Left ventricle myocardium superior (tissue), 1 donor: ENCODE results near the gene MAP4K4. TPM values are rescaled to one million over a fixed set of nuclear protein-coding genes. Genes with fewer than 3 reads are reported as not detected.
"Not testable (repeated sequence)": the region's sequence is repeated elsewhere in the genome, so short reads cannot be mapped to it uniquely, and the experiment has no call there.

ENCODE experiments used
- ATAC-seq: fragments of 200-7000 bp; cut with Tn5 transposase; one replicate; pipeline ENCODE4 v1.9.1; 2020; ENCODE audit warnings: mild to moderate bottlenecking, moderate library complexity
- DNase-seq: peaks from one replicate; pipeline ENCODE4 v3.0.0-alpha.2; 2020
- intact Hi-C: fragments of 100-400 bp; cut with micrococcal nuclease; formaldehyde crosslinking; loops from one replicate; pipeline ENCODE4 v1.11.0; 2022
- total RNA-seq: library from RNA; stranded (reverse); fragmentation: NEBNext Ultra II Directional; extraction: Animal tissue kit (Norgen Biotek cat#: 25700); gene quantifications from one replicate; pipeline ENCODE4 v1.2.1, GENCODE V29; 2021
- donor health status: DM: no; HTN: yes; CAD: no; lungs with severe emphysema.

MAP4K4 gene
- total RNA-seq, 1 donor from 2014 or later, result 99.5 TPM

GRCh38 chr2:101753720-101754490 lies 56.4 kb downstream of the MAP4K4 start:
- ATAC-seq (no peak), DNase-seq (no peak)
- intact Hi-C loops, result no loop called here

GRCh38 chr2:101754618-101755017 lies 57.1 kb downstream of the MAP4K4 start:
- DNase-seq (no peak), ATAC-seq (no peak)
- intact Hi-C loops, result no loop called here

- ATAC-seq (no peak), DNase-seq (no peak)
- intact Hi-C loops, result no loop called here
Measured at GRCh38 chr2:101756266-101756665, 58.8 kb downstream of the MAP4K4 start.

GRCh38 chr2:101758001-101758400 lies 60.5 kb downstream of the MAP4K4 start:
- ATAC-seq (no peak), DNase-seq (no peak)
- intact Hi-C loops, result no loop called here

- peak; percentile 37 for ATAC-seq
- intact Hi-C loops, result no loop called here
- DNase-seq, result no peak
Measured at GRCh38 chr2:101759162-101759561, 61.7 kb downstream of the MAP4K4 start.

- DNase-seq (no peak), ATAC-seq (peak; percentile 59)
- intact Hi-C loops, result loop anchor here (10.0 kb wide), 1 partner anchor 48 kb away; no protein-coding TSS in a partner anchor
Measured at GRCh38 chr2:101762451-101763171, 65.1 kb downstream of the MAP4K4 start.

- intact Hi-C loops, result loop anchor here (10.0 kb wide), 1 partner anchor 49 kb away; no protein-coding TSS in a partner anchor
- ATAC-seq, result no peak
Measured at GRCh38 chr2:101763496-101764333, 66.2 kb downstream of the MAP4K4 start.

GRCh38 chr2:101766337-101766736 lies 68.8 kb downstream of the MAP4K4 start:
- intact Hi-C loops, result loop anchor here (10.0 kb wide), 1 partner anchor 52 kb away; no protein-coding TSS in a partner anchor
- DNase-seq (no peak), ATAC-seq (no peak)

More at GRCh38 chr2:101763496-101764333, 66.2 kb downstream of the MAP4K4 start:
- no peak for DNase-seq

- intact Hi-C loops, result loop anchor here (10.0 kb wide), 1 partner anchor 52 kb away; no protein-coding TSS in a partner anchor
- DNase-seq, result no peak
- peak; percentile 6 for ATAC-seq
Measured at GRCh38 chr2:101766871-101767739, 69.6 kb downstream of the MAP4K4 start.

GRCh38 chr2:101768556-101769220 lies 71.2 kb downstream of the MAP4K4 start:
- DNase-seq (no peak), ATAC-seq (no peak)
- intact Hi-C loops, result loop anchor here (10.0 kb wide), 1 partner anchor 54 kb away; no protein-coding TSS in a partner anchor

GRCh38 chr2:101769726-101770125 lies 72.2 kb downstream of the MAP4K4 start:
- ATAC-seq, DNase-seq: not testable (repeated sequence)
- intact Hi-C loops, result loop anchor here (10.0 kb wide), 1 partner anchor 55 kb away; no protein-coding TSS in a partner anchor

GRCh38 chr2:101770726-101771125 lies 73.2 kb downstream of the MAP4K4 start:
- intact Hi-C loops, result no loop called here
- peak; percentile 53 for ATAC-seq
- no peak for DNase-seq

- intact Hi-C loops, result no loop called here
- DNase-seq (no peak), ATAC-seq (no peak)
Measured at GRCh38 chr2:101771227-101771902, 73.9 kb downstream of the MAP4K4 start.

GRCh38 chr2:101771910-101772321 lies 74.4 kb downstream of the MAP4K4 start:
- intact Hi-C loops, result no loop called here
- DNase-seq (no peak), ATAC-seq (no peak)

- intact Hi-C loops, result no loop called here
- ATAC-seq (no peak), DNase-seq (no peak)
Measured at GRCh38 chr2:101773137-101773536, 75.6 kb downstream of the MAP4K4 start.

GRCh38 chr2:101773961-101774360 lies 76.5 kb downstream of the MAP4K4 start:
- intact Hi-C loops, DNase-seq, ATAC-seq: not testable (repeated sequence)

GRCh38 chr2:101775092-101775491 lies 77.6 kb downstream of the MAP4K4 start:
- intact Hi-C loops, result no loop called here
- no peak for DNase-seq
- ATAC-seq, result no peak
